GM12878 (cell line): ENCODE results near the gene KCND3. TPM values are rescaled to one million over a fixed set of nuclear protein-coding genes. Genes with fewer than 3 reads are reported as not detected.

Experiments used
- HDGF ChIP-seq: fragments of 450-650 bp; IDR thresholded peaks from 2 replicates; pipeline ENCODE4 v1.6.1; 2016; ENCODE audit warnings: antibody characterized with exemption
- IKZF1 ChIP-seq: fragments of 450-650 bp; conservative IDR thresholded peaks from 2 replicates; pipeline ENCODE4 v1.6.1; 2017; ENCODE audit warnings: antibody characterized with exemption, mild to moderate bottlenecking
- MEF2B ChIP-seq: fragments of 450-650 bp; IDR thresholded peaks from 2 replicates; pipeline ENCODE4 v1.6.1; 2018; ENCODE audit warnings: mild to moderate bottlenecking, moderate library complexity; ENCODE audit not compliant: partially characterized antibody, poor library complexity, severe bottlenecking
- NFYB ChIP-seq: IDR thresholded peaks from 2 replicates; pipeline ENCODE4 v1.6.1; 2011; ENCODE audit warnings: low read depth, mild to moderate bottlenecking, low read length, improper control_type of control experiment, moderate library complexity; ENCODE audit not compliant: insufficient read depth
- NR2C1 ChIP-seq: fragments of 450-650 bp; IDR thresholded peaks from 2 replicates; pipeline ENCODE4 v1.6.1; 2017; ENCODE audit warnings: antibody characterized with exemption, mild to moderate bottlenecking, moderate library complexity
- PML ChIP-seq: IDR thresholded peaks from 2 replicates; pipeline ENCODE4 v1.6.1; 2012; ENCODE audit warnings: low read length, inconsistent platforms
- RAD51 ChIP-seq: fragments of 450-650 bp; IDR thresholded peaks from 2 replicates; pipeline ENCODE4 v1.6.1; 2016; ENCODE audit warnings: moderate library complexity, mild to moderate bottlenecking, inconsistent platforms
- RB1 ChIP-seq: fragments of 450-650 bp; formaldehyde crosslinking; IDR thresholded peaks from 2 replicates; pipeline ENCODE4 v1.6.1; 2017; ENCODE audit warnings: mild to moderate bottlenecking, borderline replicate concordance
- WRNIP1 ChIP-seq: IDR thresholded peaks from 2 replicates; pipeline ENCODE4 v1.6.1; 2011; ENCODE audit warnings: low read depth, low read length, improper control_type of control experiment, borderline replicate concordance
- ZNF217 ChIP-seq: fragments of 450-650 bp; IDR thresholded peaks from 2 replicates; pipeline ENCODE4 v1.6.1; 2017; ENCODE audit warnings: antibody characterized with exemption, mild to moderate bottlenecking
- polyA plus RNA-seq, 11 experiments: library from polyadenylated mRNA; depleted of rRNA in 4 of 11; unstranded in 6 of 11; stranded (reverse) in 5 of 11; fragments of >200 nt; fragmentation: Nextera tagmentation in 4 of 11; fragmentation: Illumina TruSeq in 1 of 11; extraction: Ambion mirVana in 4 of 11; extraction: Trizol in 1 of 11; gene quantifications; 1 replicate in 1 of 11; 2 replicates in 10 of 11; pipeline versions ENCODE4 v1.2.1 to v1.2.3, GENCODE V29; 2011 to 2016; ENCODE audit warnings: inconsistent platforms in 2 of 11, missing spikeins in 2 of 11, low read depth in 1 of 11
- total RNA-seq, 4 experiments: library from RNA; depleted of rRNA in 3 of 4; stranded (reverse); fragments of >200 nt in 3 of 4; fragmentation: Illumina TruSeq in 1 of 4; extraction: Trizol in 1 of 4; gene quantifications; 2 replicates each; pipeline versions ENCODE4 v1.2.1 to v1.2.3, GENCODE V29; 2013 to 2021
- TF ChIP-seq, protein P1 (sequence below): fragments of 450-650 bp; IDR thresholded peaks from 2 replicates; pipeline ENCODE4 v1.6.1; 2017; ENCODE audit warnings: mild to moderate bottlenecking, low read depth, inconsistent platforms; ENCODE audit not compliant: poor library complexity, severe bottlenecking
- TF ChIP-seq, protein P2 (sequence below): fragments of 150-350 bp; IDR thresholded peaks from 2 replicates; pipeline ENCODE4 v1.6.1; 2014; ENCODE audit warnings: mild to moderate bottlenecking, low read depth, low read length
- TF ChIP-seq, protein P3 (sequence below): IDR thresholded peaks from 2 replicates; pipeline ENCODE4 v1.6.1; 2011; ENCODE audit warnings: mild to moderate bottlenecking, low read depth, low read length, moderate library complexity; ENCODE audit not compliant: insufficient replicate concordance
- TF ChIP-seq, protein P4 (sequence below): fragments of 450-650 bp; IDR thresholded peaks from 2 replicates; pipeline ENCODE4 v1.6.1; 2017; ENCODE audit warnings: mild to moderate bottlenecking, moderate library complexity
- TF ChIP-seq, protein P5 (sequence below): fragments of 450-650 bp; formaldehyde crosslinking; IDR thresholded peaks from 2 replicates; pipeline ENCODE4 v1.5.0; 2022; ENCODE audit warnings: mild to moderate bottlenecking, missing genetic modification characterization

KCND3 gene
- total and polyA plus RNA-seq, 10 of the 15 experiments (the other 5 are each of a cell fraction or from before 2014, with no cell fraction given), result 0.02 TPM; not detected in 9

DNA sequence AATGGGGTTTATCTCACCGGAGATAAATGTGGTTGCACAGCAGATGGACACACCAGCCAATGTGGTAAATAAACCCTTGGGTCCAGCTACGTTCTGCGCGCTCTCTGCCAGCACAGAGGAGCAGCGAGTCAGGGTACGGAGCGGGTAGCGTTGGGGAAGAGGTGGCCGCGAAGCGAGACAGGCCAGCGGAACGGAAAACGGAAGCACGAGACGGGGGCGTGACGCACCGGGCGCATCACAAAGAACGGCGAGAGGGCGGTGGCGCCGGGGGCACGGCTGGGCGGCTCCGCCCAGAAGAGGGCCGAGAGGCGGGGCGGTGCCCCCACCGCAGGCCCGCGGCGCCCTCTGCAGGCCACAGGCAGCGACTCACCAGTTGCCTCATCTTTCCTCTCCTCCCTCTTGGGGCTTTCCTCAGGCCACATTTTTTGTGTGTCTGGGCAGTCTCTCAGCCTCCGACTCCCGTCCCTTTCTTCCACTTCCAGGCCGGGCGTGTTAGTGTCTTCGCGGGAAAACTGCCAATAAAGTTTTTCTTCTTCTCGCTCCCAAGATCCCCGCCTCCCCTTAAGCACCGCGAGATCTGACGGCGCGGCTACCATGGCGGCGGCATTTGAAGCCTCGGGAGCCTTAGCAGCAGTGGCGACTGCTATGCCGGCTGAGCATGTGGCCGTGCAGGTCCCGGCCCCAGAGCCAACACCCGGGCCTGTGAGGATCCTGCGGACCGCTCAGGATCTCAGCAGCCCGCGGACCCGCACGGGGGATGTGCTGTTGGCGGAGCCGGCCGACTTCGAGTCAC is 233.9 kb downstream of the KCND3 start, which contains the start of gene DDX20 (continued):
- TF ChIP-seq, protein P1, sequence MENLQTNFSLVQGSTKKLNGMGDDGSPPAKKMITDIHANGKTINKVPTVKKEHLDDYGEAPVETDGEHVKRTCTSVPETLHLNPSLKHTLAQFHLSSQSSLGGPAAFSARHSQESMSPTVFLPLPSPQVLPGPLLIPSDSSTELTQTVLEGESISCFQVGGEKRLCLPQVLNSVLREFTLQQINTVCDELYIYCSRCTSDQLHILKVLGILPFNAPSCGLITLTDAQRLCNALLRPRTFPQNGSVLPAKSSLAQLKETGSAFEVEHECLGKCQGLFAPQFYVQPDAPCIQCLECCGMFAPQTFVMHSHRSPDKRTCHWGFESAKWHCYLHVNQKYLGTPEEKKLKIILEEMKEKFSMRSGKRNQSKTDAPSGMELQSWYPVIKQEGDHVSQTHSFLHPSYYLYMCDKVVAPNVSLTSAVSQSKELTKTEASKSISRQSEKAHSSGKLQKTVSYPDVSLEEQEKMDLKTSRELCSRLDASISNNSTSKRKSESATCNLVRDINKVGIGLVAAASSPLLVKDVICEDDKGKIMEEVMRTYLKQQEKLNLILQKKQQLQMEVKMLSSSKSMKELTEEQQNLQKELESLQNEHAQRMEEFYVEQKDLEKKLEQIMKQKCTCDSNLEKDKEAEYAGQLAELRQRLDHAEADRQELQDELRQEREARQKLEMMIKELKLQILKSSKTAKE, result peak; percentile 75
- TF ChIP-seq NR2C1, result peak; percentile 48; the same call in 1 of the 2 replicates
- TF ChIP-seq MEF2B, result peak; percentile 11
- peak; percentile 60; the same call in 1 of the 2 replicates for TF ChIP-seq HDGF
- peak; percentile 54; the same call in 1 of the 2 replicates for TF ChIP-seq ZNF217
- TF ChIP-seq, protein P2, sequence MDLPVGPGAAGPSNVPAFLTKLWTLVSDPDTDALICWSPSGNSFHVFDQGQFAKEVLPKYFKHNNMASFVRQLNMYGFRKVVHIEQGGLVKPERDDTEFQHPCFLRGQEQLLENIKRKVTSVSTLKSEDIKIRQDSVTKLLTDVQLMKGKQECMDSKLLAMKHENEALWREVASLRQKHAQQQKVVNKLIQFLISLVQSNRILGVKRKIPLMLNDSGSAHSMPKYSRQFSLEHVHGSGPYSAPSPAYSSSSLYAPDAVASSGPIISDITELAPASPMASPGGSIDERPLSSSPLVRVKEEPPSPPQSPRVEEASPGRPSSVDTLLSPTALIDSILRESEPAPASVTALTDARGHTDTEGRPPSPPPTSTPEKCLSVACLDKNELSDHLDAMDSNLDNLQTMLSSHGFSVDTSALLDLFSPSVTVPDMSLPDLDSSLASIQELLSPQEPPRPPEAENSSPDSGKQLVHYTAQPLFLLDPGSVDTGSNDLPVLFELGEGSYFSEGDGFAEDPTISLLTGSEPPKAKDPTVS, result peak; percentile 60; the same call in 1 of the 2 replicates
- 0 out of 2 replicates have a peak, but pooled peaks have one; percentile 29 for TF ChIP-seq NFYB
- TF ChIP-seq, protein P3, sequence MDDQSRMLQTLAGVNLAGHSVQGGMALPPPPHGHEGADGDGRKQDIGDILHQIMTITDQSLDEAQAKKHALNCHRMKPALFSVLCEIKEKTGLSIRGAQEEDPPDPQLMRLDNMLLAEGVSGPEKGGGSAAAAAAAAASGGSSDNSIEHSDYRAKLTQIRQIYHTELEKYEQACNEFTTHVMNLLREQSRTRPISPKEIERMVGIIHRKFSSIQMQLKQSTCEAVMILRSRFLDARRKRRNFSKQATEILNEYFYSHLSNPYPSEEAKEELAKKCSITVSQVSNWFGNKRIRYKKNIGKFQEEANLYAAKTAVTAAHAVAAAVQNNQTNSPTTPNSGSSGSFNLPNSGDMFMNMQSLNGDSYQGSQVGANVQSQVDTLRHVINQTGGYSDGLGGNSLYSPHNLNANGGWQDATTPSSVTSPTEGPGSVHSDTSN, result no peak
- TF ChIP-seq PML, result peak; percentile 39; the same call in 1 of the 2 replicates
- TF ChIP-seq, protein P4, sequence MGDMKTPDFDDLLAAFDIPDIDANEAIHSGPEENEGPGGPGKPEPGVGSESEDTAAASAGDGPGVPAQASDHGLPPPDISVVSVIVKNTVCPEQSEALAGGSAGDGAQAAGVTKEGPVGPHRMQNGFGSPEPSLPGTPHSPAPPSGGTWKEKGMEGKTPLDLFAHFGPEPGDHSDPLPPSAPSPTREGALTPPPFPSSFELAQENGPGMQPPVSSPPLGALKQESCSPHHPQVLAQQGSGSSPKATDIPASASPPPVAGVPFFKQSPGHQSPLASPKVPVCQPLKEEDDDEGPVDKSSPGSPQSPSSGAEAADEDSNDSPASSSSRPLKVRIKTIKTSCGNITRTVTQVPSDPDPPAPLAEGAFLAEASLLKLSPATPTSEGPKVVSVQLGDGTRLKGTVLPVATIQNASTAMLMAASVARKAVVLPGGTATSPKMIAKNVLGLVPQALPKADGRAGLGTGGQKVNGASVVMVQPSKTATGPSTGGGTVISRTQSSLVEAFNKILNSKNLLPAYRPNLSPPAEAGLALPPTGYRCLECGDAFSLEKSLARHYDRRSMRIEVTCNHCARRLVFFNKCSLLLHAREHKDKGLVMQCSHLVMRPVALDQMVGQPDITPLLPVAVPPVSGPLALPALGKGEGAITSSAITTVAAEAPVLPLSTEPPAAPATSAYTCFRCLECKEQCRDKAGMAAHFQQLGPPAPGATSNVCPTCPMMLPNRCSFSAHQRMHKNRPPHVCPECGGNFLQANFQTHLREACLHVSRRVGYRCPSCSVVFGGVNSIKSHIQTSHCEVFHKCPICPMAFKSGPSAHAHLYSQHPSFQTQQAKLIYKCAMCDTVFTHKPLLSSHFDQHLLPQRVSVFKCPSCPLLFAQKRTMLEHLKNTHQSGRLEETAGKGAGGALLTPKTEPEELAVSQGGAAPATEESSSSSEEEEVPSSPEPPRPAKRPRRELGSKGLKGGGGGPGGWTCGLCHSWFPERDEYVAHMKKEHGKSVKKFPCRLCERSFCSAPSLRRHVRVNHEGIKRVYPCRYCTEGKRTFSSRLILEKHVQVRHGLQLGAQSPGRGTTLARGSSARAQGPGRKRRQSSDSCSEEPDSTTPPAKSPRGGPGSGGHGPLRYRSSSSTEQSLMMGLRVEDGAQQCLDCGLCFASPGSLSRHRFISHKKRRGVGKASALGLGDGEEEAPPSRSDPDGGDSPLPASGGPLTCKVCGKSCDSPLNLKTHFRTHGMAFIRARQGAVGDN, result peak; percentile 56
- peak; percentile 98 for TF ChIP-seq RB1
- TF ChIP-seq, protein P5, sequence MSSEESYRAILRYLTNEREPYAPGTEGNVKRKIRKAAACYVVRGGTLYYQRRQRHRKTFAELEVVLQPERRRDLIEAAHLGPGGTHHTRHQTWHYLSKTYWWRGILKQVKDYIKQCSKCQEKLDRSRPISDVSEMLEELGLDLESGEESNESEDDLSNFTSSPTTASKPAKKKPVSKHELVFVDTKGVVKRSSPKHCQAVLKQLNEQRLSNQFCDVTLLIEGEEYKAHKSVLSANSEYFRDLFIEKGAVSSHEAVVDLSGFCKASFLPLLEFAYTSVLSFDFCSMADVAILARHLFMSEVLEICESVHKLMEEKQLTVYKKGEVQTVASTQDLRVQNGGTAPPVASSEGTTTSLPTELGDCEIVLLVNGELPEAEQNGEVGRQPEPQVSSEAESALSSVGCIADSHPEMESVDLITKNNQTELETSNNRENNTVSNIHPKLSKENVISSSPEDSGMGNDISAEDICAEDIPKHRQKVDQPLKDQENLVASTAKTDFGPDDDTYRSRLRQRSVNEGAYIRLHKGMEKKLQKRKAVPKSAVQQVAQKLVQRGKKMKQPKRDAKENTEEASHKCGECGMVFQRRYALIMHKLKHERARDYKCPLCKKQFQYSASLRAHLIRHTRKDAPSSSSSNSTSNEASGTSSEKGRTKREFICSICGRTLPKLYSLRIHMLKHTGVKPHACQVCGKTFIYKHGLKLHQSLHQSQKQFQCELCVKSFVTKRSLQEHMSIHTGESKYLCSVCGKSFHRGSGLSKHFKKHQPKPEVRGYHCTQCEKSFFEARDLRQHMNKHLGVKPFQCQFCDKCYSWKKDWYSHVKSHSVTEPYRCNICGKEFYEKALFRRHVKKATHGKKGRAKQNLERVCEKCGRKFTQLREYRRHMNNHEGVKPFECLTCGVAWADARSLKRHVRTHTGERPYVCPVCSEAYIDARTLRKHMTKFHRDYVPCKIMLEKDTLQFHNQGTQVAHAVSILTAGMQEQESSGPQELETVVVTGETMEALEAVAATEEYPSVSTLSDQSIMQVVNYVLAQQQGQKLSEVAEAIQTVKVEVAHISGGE, result no peak
- peak; percentile 99 for TF ChIP-seq IKZF1
- TF ChIP-seq WRNIP1, result no peak
- TF ChIP-seq RAD51, result no peak
